Smooth muscle cell (in vitro differentiated cells): ENCODE results near the gene GALC. TPM values are rescaled to one million over a fixed set of nuclear protein-coding genes. Genes with fewer than 3 reads are reported as not detected.
"Not testable (repeated sequence)": the region's sequence is repeated elsewhere in the genome, so short reads cannot be mapped to it uniquely, and the experiment has no call there.

ENCODE experiments used
- DNase-seq: peaks from one replicate; lab custom pipeline; 2025; ENCODE audit not compliant: unreplicated experiment; lab: John Stamatoyannopoulos, UW
- H2AFZ ChIP-seq: fragments of 200-600 bp; sonication (generic); 2 replicates; pipeline ENCODE4 v1.6.0; 2016; ENCODE audit warnings: antibody characterized with exemption, low read depth, mild to moderate bottlenecking
- H3F3A ChIP-seq: fragments of 200-600 bp; sonication (generic); 2 replicates; pipeline ENCODE4 v1.6.0; 2017; ENCODE audit warnings: antibody characterized with exemption, low read depth
- H3K27ac ChIP-seq: fragments of 200-600 bp; sonication (generic); 2 replicates; pipeline ENCODE4 v1.5.1; 2016; ENCODE audit warnings: low read depth, mild to moderate bottlenecking
- H3K27me3 ChIP-seq: fragments of 200-600 bp; sonication (generic); 2 replicates; pipeline ENCODE4 v1.6.1; 2016; ENCODE audit warnings: low read depth, mild to moderate bottlenecking
- H3K36me3 ChIP-seq: fragments of 200-600 bp; sonication (generic); 2 replicates; pipeline ENCODE4 v1.5.1; 2016; ENCODE audit warnings: low read depth
- H3K4me1 ChIP-seq: fragments of 200-600 bp; sonication (generic); 2 replicates; pipeline ENCODE4 v1.5.1; 2016; ENCODE audit warnings: low read depth
- H3K4me2 ChIP-seq: fragments of 200-600 bp; sonication (generic); 2 replicates; pipeline ENCODE4 v1.6.0; 2016; ENCODE audit warnings: mild to moderate bottlenecking
- H3K4me3 ChIP-seq: fragments of 200-600 bp; sonication (generic); 2 replicates; pipeline ENCODE4 v1.5.1; 2016; ENCODE audit warnings: mild to moderate bottlenecking
- H3K79me2 ChIP-seq: fragments of 200-600 bp; sonication (generic); 2 replicates; pipeline ENCODE4 v1.6.0; 2016; ENCODE audit warnings: low read depth, mild to moderate bottlenecking
- H3K9ac ChIP-seq: fragments of 200-600 bp; sonication (generic); 2 replicates; pipeline ENCODE4 v1.6.0; 2016; ENCODE audit warnings: low read depth
- H3K9me3 ChIP-seq: fragments of 200-600 bp; sonication (generic); replicated peaks from 2 replicates; pipeline ENCODE4 v1.5.1; 2016; ENCODE audit warnings: low read depth
- H4K20me1 ChIP-seq: fragments of 200-600 bp; sonication (generic); 2 replicates; pipeline ENCODE4 v1.6.0; 2016; ENCODE audit warnings: low read depth
- WGBS: methylation state at CpG from one replicate; pipeline ENCODE4 v1.1.7; 2016; ENCODE audit warnings: low lambda C conversion rate; 5-methylcytosine and 5-hydroxymethylcytosine counted together
- polyA plus RNA-seq: library from polyadenylated mRNA; unstranded; fragments of >200 nt; fragmentation: Nextera tagmentation; extraction: Ambion mirVana; gene quantifications from 2 replicates; pipeline ENCODE4 v1.2.1, GENCODE V29; 2016
- total RNA-seq: library from RNA; depleted of rRNA; stranded (reverse); fragments of >200 nt; gene quantifications from 2 replicates; pipeline ENCODE4 v1.2.3, GENCODE V29; 2014
- TF ChIP-seq, protein P1 (sequence below): fragments of 200-600 bp; sonication (generic); IDR thresholded peaks from 2 replicates; pipeline ENCODE4 v1.5.1; 2017; ENCODE audit warnings: borderline replicate concordance, mild to moderate bottlenecking, antibody characterized with exemption; ENCODE audit not compliant: insufficient read depth, poor library complexity, severe bottlenecking

Gene GALC
- total and polyA plus RNA-seq, 2 experiments from 2014 or later: 18.6 to 31.0 TPM

DNA sequence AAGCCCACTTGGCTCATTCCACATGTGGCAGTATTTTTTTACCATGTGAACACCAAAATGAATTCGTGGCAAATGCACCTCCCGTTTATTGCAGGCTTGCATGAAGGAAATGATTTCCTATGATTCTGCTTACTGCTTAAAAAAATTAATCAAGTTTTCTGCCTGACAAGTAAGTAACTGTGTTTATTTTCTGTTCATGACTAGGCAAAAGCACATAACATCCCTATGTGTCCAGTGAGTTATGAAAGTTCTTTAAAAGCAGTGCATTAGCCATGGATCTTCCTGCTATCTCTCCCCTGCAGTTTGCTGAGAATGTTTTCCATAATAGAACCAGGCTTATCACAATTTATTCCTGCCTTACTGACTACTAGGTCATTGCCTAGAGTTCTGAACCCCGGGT, 32.3 kb upstream of the GALC start:
- H3K36me3 ChIP-seq: no peaks in the 10 kb centered on the region
- no peaks in the 10 kb centered on the region for H3K9me3 ChIP-seq
- H4K20me1 ChIP-seq: no peaks in the 10 kb centered on the region
- TF ChIP-seq, protein P1, sequence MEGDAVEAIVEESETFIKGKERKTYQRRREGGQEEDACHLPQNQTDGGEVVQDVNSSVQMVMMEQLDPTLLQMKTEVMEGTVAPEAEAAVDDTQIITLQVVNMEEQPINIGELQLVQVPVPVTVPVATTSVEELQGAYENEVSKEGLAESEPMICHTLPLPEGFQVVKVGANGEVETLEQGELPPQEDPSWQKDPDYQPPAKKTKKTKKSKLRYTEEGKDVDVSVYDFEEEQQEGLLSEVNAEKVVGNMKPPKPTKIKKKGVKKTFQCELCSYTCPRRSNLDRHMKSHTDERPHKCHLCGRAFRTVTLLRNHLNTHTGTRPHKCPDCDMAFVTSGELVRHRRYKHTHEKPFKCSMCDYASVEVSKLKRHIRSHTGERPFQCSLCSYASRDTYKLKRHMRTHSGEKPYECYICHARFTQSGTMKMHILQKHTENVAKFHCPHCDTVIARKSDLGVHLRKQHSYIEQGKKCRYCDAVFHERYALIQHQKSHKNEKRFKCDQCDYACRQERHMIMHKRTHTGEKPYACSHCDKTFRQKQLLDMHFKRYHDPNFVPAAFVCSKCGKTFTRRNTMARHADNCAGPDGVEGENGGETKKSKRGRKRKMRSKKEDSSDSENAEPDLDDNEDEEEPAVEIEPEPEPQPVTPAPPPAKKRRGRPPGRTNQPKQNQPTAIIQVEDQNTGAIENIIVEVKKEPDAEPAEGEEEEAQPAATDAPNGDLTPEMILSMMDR: no peak
- H3K9ac ChIP-seq: no peak overlapping the region
- WGBS: 58% methylated on average over 3 of the region's 3 CpGs
- peaks cover 15% of the 10 kb centered on the region for H3K4me1 ChIP-seq
- H3F3A ChIP-seq: no peaks in the 10 kb centered on the region
- no peak overlapping the region for H3K27ac ChIP-seq
- peak overlapping the region; percentile 6 for H3K4me3 ChIP-seq
- DNase-seq: no peak
- peak overlapping the region; percentile 44 for H3K4me2 ChIP-seq
- no peak overlapping the region for H2AFZ ChIP-seq
- no peaks in the 10 kb centered on the region for H3K79me2 ChIP-seq
- H3K27me3 ChIP-seq: no peaks in the 10 kb centered on the region

- not testable (repeated sequence) for H3K27me3 ChIP-seq, H4K20me1 ChIP-seq, H3F3A ChIP-seq, H3K27ac ChIP-seq, H3K9ac ChIP-seq, H3K9me3 ChIP-seq, H3K36me3 ChIP-seq, H3K79me2 ChIP-seq, DNase-seq
- Histone ChIP-seq H3K4me2 (peak overlapping the region; percentile 44), H2AFZ (peak overlapping the region; percentile 66), H3K4me1 (peaks cover 15% of the 10 kb centered on the region), H3K4me3 (peak overlapping the region; percentile 6)
- WGBS: 24% methylated on average over 11 of the region's 11 CpGs
Observed at GRCh38 chr14:88024252-88025086, 31.5 kb upstream of the GALC start.

- Histone ChIP-seq H3K4me3 (no peak overlapping the region), H3K9me3 (no peaks in the 10 kb centered on the region), H3K4me2 (no peak overlapping the region), H3K36me3 (no peaks in the 10 kb centered on the region), H3F3A (no peaks in the 10 kb centered on the region), H3K27ac (no peak overlapping the region), H2AFZ (no peak overlapping the region), H3K79me2 (no peaks in the 10 kb centered on the region), H3K4me1 (peaks cover 15% of the 10 kb centered on the region), H4K20me1 (no peaks in the 10 kb centered on the region), H3K27me3 (no peaks in the 10 kb centered on the region), H3K9ac (no peak overlapping the region)
- WGBS: 37% methylated on average over 3 of the region's 3 CpGs
- TF ChIP-seq, protein P1: no peak
- no peak for DNase-seq
Observed at GRCh38 chr14:88023658-88024187, 30.7 kb upstream of the GALC start.

DNA sequence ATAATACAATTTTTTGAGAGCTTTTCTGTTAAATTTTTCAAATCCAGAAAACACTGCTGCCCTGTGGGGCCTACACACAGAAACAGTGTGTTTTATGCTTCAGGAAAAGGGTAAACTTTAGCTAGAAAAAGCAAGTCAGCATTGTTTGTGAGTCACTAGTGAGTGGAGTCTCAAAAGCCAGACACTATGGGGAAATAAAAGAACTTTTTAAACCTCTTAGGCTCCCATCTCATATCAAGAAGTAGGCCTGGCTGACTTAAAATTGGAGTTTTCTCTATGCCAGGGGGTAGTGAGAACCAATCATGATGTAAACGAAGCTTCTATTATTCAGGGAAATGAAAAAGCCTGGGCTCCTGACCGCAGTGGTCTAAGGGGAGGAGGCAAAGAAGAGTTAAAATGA, 24.6 kb upstream of the GALC start:
- Histone ChIP-seq H3K9me3 (no peaks in the 10 kb centered on the region), H3F3A (peaks cover 4% of the 10 kb centered on the region), H3K4me2 (peak overlapping the region; percentile 50), H2AFZ (peak overlapping the region; percentile 91), H3K27me3 (no peaks in the 10 kb centered on the region), H3K27ac (peak overlapping the region; percentile 89), H3K4me3 (no peak overlapping the region), H4K20me1 (no peaks in the 10 kb centered on the region), H3K36me3 (no peaks in the 10 kb centered on the region), H3K4me1 (peaks cover 12% of the 10 kb centered on the region), H3K9ac (peak overlapping the region; percentile 27), H3K79me2 (no peaks in the 10 kb centered on the region)
- no peak for DNase-seq
- TF ChIP-seq, protein P1: no peak
- WGBS: 72% methylated on average over 2 of the region's 2 CpGs
